GM18858 (cell line): ENCODE results near the gene NDUFS4.
"Not testable (repeated sequence)": the region's sequence is repeated elsewhere in the genome, so short reads cannot be mapped to it uniquely, and the experiment has no call there.

Experiments
- ATAC-seq: cut with Tn5 transposase; IDR thresholded peaks from one replicate; pipeline ENCODE4 v1.9.1; 2021; ENCODE audit not compliant: unreplicated experiment

NDUFS4 gene

DNA sequence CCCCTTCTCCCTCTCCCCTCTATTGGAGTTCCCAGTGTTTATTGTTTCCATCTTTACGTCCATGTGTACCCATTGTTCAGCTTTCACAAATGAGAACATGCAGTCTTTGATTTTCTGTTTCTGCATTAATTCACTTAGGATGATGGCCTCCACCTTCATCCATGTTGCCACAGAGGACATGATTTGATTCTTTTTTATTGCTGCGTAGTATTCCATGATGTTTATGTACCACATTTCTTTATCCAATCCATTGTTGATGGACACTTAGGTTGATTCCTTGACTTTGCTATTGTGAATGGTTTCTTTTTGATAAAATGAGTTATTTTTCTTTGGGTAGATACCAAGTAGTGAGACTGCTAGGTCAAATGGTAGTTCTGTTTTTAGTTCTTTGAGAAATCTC is 88.9 kb downstream of the NDUFS4 start:
- ATAC-seq = no peak

DNA sequence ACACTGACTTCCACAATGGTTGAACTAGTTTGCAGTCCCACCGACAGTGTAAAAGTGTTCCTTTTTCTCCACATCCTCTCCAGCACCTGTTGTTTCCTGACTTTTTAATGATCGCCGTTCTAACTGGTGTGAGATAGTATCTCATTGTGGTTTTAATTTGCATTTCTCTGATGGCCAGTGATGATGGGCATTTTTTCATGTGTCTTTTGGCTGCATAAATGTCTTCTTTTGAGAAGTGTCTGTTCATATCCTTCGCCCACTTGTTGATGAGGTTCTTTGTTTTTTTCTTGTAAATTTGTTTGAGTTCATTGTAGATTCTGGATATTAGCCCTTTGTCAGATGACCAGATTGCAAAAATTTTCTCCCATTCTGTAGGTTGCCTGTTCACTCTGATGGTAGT is 100.1 kb downstream of the NDUFS4 start:
- ATAC-seq = not testable (repeated sequence)

DNA sequence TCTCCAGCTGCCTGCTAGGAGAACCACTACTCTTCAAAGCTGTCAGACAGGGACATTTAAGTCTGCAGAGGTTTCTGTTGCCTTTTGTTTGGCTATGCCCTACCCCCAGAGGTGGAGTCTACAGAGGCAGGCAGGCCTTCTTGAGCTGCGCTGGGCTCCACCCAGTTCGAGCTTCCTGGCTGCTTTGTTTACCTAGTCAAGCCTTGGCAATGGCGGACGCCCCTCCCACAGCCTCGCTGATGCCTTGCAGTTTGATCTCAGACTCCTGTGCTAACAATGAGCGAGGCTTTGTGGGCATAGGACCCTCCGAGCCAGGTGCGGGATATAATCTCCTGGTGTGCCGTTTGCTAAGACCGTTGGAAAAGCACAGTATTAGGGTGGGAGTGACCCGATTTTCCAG is 104.9 kb downstream of the NDUFS4 start:
- ATAC-seq = not testable (repeated sequence)

DNA sequence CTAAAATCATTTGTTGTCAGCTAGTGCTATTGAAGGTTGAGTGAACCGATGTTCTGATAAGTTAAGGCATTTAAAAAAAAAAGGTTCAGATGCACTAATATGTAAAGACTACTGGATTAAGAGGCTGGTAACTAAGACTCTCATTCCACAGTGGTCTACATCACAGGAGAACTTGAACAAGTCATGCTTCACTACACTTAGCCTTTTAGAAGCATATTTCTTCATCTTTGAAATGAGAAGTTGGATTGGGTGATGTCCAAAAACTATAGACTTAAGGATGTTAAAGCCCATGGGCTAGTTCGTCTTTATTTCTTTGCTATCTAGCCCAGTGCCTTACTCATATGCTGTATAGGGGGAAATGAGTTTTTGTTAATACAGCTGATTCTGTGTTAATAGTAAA is 107.2 kb downstream of the NDUFS4 start:
- ATAC-seq = no peak

DNA sequence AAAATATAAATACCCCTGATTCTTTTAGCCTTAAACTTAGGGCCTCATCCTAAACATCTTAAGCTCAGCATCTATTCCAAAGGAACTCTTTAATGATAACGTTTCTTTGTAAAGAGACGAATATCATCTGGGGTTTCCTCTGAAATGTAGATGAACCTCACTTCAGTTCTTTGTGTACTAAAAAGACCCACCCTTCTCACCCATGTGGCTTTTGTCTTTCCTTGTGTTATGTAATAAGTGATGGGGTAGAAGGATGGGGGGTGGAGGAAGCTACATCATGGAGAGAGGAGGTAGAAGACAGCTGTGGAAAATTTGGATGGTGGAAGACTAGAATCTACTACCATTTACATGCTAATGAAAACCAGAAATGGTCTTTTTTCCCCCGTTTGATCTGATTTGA is 111.0 kb downstream of the NDUFS4 start:
- ATAC-seq = no peak

DNA sequence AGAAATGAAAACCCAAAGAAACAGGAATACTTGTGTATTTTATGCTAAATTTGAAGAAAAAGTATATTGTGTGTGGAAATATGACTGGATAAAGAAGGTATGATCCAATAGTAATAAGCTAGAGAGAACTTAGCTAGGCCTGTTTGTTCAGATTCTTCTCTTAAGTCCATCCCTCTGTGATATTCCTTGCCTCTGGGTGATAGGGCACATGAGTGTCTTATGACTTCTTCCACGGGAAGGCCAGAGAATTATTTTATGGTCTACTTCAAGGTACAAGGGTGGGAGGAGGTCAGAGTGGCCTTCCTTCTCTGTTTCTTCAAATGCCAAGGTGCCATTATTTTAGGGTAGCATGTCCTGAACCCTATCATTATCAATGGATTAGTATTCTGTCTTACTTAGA is 113.7 kb downstream of the NDUFS4 start:
- ATAC-seq = no peak

DNA sequence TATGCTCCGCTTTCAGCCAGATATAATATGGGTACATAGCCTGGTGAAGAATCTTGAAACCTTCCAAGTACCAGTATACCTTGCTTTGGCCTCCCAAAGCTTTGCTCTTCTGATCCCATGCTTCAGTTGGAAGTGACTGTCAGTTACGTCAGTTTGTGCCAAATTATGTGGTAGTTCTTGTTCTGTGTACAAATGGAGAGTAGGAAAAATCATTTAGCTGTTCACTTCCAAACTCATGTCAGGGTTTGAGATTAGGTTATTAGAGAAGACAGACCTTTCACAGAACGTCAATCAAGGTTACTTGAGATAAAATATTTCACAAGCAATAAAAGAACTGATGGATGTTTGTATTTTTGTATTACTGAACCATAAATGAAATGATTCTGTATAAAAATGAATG is 117.2 kb downstream of the NDUFS4 start:
- no peak for ATAC-seq

DNA sequence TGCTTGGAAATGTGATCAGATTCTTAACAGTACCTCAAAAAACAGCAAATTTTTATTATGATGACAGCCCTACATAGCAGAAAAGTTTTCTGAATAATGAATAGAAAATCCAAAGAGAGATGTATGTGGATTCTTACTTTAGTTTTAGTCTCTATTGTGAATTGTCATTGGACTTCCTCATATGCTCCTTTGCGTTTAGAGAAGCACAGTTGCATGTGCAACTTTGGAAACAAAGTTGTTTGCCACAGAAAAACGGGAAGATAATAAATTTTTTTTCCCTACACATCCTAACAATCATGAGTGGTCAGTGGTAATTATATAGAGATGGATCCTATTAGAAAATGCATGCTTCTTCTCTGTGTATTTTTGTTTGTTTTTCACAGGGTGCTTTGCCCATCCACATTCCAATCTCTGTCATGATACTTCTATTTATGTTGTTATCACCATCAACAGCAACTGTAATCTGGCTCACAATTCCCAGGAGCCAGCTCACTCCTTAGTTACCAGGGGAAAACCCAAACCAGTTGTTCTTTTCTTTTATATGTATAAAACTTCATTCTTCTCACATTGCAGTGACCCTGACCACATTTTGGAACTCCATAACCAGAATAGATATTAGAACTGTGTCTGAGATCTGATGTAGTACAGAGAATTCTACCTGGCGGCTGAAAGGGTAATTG is 118.7 kb downstream of the NDUFS4 start:
- no peak for ATAC-seq

DNA sequence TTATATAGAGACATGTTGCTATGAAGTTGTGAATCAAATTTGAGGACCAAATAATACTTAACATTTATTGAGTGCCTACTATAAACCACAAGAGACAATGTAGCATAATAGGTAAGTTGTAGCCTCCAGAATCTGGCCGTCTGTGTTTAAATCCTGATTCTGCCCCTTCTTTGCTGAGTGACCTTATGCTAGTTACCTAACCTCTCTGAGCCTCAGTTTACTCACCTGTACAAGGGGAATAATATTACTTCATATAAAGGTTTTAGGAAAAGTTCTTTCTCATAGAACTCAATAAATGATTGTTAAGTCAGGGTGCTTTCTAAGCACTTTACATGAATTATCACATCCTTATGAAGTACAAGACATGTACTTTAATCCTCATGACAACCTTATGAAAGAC is 120.6 kb downstream of the NDUFS4 start:
- no peak for ATAC-seq

DNA sequence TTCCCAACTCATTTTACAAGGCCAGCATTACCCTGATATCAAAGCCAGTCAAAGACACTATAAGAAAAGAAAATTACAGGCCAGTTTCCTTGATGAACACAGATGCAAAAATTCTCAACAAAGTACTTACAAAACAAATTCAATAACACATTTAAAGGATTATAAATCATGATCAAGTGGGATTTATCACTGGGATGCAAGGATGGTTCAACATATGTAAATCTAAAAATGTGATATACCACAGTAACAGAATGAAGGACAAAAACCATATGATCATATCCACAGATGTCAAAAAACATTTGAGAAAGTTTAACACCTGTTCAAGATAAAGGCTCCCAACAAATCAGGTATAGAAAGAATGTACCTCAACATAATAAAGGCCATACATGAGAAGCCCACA is 130.6 kb downstream of the NDUFS4 start:
- no peak for ATAC-seq

DNA sequence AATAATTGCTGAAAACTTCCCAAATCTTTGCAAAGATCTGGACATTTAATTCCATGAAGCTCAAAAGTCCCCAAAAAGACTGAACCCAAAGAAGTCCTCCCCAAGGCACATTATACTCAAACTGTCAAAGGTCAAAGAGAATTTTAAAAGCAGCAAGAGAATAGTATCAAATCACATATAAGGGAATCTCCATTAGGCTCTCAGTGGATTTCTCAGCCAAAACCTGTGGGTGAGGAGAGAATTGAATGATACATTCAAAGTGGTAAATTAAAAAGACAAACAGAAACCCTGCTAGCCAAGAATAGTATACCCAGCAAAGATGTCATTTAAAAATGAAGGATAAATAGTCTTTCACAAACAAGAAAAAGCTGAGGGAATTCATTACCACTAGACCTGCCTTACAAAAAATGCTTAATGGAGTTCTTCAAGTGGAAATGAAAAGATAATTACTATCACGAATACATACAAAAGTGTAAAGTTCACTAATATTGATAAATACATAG is 134.1 kb downstream of the NDUFS4 start:
- no peak for ATAC-seq

DNA sequence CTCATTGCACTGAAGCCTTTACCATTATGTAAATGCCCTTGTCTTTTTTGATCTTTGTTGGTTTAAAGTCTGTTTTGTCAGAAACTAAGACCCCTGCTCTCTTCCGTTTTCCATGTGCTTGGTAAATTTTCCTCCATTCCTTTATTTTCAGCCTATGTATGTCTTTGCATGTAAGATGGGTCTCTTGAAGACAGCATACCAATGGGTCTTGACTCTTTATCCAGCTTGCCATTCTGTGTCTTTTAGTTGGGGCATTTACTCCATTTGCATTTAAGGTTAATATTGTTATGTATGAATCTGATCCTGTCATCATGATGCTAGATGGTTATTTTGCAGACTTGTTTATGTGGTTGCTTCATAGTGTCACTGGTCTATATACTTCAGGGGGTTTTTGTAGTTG is 150.0 kb downstream of the NDUFS4 start:
- not testable (repeated sequence) for ATAC-seq

DNA sequence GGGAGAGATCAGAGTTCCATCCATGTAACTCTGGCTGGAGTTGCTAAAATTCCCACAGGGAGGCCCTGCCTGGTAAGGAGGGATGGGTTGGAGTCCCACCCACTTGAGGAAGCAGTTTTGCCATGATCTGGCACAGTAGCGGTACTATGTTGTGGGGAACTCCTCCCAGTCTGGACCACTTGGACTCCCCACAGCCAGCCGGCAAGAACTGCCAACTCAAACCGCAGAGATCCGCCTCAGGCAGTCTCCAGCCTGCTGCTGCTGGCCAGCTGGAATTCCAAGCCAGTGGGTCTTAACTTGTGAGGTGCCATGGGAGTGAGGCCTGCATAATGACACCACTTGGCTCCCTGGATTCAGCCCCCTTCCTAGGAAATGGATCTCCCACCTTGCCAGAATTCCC is 151.9 kb downstream of the NDUFS4 start:
- ATAC-seq = no peak

DNA sequence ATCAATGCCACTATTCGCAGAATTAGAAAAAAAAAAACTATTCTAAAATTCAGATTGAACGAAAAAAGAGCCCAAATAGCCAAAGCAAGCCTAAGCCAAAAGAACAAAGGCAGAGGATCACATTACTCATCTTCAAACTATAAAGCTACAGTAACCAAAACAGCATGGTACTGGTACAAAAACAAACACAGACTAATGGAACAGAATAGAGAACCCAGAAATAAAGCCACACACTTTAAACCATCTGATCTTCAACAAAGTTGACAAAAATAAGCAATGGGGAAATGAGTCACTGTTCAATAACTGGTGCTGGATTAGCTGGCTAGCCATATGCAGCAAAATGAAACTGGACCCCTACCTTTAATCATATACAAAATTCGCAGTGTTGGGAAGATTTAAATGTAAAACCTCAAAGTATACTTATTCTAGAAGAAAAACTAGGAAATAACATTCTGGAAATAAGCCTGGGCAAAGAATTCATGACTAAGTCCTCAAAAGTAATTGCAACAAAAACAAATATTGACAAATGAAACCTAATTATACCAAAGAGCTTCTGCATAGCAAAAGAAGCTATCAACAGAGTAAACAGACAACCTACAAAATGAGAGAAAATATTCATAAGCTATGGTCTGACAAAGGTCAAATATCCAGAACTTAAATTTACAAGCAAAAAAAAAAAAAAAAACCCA is 153.7 kb downstream of the NDUFS4 start:
- no peak for ATAC-seq

DNA sequence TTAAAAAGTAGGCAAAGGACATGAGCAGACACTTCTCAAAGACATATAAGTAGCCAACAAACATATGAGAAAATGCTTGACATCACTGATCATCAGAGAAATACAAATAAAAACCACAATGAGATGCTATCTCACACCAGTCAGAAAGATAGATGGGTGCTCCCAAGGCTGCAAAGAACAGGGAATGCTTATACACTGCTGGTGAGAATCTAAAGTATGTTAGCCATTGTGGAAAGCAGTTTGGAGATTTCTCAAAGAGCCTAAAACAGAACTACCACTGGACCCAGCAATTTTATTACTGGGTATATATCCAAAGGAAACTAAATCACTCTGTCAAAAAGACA is 154.2 kb downstream of the NDUFS4 start:
- no peak for ATAC-seq

DNA sequence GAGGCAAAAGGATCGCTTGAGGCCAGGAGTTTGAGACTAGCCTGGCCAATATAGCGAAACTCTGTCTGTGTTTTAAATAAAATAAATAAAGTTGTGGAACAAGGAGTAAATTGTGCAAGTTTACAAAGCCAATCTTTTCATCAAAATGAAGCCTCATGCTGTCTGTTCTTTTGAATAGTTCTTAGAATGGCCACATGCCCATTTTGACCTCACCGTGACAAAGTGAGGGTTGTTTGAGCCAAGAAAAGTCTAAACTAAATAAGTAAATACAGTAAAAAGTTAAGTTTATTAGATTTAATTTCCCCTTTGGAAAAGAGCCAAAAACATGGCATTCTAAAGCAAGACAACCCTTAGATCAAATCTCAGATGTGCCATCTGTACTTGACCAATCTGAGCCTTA is 165.7 kb downstream of the NDUFS4 start:
- no peak for ATAC-seq

DNA sequence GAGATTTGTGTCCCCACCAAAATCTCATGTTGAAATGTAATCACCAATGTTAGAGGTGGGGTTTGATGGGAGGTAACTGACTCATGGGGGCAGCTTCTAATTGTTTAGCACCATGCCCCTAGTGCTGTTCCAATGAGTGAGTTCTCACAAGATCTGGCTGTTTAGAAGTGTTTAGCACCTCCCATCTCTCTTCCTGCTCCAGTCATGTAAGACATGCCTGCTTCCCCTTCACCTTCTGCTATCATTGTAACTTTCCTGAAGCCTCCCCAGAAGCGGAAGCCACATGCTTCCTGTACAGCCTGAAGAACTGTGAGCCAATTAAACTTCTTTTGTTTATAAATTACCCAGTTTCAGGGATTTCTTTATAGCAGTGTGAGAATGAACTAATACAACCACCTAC is 170.5 kb downstream of the NDUFS4 start:
- ATAC-seq = no peak
